Adipose tissue (tissue), 3 donors: Measurements from ENCODE around the gene KIF15. TPM values are rescaled to one million over a fixed set of nuclear protein-coding genes. Genes with fewer than 3 reads are reported as not detected.
"Not testable (repeated sequence)": the region's sequence is repeated elsewhere in the genome, so short reads cannot be mapped to it uniquely, and the experiment has no call there.

Experiments
- H3K27ac ChIP-seq: one replicate; pipeline ENCODE4 v1.5.1; 2013; ENCODE audit warnings: low read depth, low read length
- WGBS, 3 donors: extraction: QIAGEN DNeasy Blood & Tissue Kit; methylation state at CpG; one replicate each; pipeline ENCODE4 v1.1.7; 2013; 5-methylcytosine and 5-hydroxymethylcytosine counted together
- polyA plus RNA-seq, 3 donors: library from polyadenylated mRNA; stranded (reverse); fragments of 200-250 nt; gene quantifications; one replicate each; pipeline ENCODE4 v1.2.3, GENCODE V29; 2013
- donor health status: healthy with polysubstance abuse.
- donor health status: Bipolar disorder and iron deficiency.
- donor health status: healthy.

Gene KIF15
- polyA plus RNA-seq, 3 donors: 0.16 to 0.67 (median 0.24) TPM

GRCh38 chr3:44816334-44816733 is 54.7 kb downstream of the KIF15 start:
- not testable (repeated sequence) for H3K27ac ChIP-seq
- WGBS, 3 donors: 98 to 100% (median 100%) methylated on average over 2 of the region's 2 CpGs

- not testable (repeated sequence) for H3K27ac ChIP-seq
- 96 to 98% (median 97%) methylated on average over 21 to 34 of the region's 34 CpGs for WGBS, 3 donors
These were observed 59.6 kb downstream of the KIF15 start for GRCh38 chr3:44821206-44821605.

DNA sequence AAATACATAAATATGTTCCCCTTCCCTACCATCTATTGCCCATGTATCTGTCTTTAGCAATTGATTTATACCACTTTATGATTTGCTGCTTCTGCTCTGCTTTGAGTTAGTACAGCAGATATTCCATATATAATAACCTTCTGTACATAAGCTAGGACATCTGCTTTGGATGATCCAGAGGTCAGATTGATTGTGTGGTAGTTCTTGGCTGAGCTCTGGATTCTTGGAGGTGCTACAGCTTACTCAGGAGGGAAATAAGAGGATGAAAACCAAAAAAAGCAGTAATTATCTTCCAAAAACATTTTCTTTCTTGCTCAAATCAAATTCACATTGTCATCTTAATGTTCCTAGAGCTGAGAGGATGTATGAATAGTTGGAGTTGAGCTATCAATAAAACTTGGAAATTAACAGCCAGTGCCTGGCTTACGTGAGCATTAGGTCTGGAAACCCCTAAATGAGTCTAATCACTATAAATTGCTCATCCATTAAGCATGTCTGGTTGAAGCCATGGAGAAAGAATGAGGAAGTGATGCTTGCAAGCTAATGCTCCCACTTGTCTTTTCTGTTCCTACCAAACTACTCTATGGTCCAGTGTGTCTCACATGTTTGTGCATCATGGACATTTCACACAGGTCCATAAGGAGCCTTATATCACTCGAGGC is 63.8 kb downstream of the KIF15 start:
- H3K27ac ChIP-seq: no peak overlapping the region
- 76 to 92% (median 84%) methylated on average over 2 of the region's 2 CpGs for WGBS, 3 donors

DNA sequence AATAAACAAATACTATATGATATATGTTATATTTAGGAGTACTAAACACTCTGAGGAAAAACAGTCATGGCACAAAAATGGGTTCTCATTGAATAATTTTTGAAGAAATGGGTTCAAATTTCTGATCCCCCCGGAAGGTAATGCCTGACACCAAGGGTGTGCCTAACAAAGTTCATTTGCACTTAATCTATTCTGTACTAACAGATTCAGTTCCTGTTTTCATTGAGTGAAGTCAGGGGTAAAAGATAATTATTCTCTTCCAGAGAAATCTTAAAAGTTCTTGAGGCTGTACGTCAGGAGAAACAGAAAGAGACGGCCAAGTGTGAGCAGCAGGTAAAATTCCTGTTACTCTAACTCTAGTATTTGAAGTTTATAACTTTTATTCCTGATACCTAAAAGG is 65.6 kb downstream of the KIF15 start:
- WGBS, 3 donors: 94 to 95% (median 95%) methylated on average over 3 of the region's 3 CpGs
- no peak overlapping the region for H3K27ac ChIP-seq

DNA sequence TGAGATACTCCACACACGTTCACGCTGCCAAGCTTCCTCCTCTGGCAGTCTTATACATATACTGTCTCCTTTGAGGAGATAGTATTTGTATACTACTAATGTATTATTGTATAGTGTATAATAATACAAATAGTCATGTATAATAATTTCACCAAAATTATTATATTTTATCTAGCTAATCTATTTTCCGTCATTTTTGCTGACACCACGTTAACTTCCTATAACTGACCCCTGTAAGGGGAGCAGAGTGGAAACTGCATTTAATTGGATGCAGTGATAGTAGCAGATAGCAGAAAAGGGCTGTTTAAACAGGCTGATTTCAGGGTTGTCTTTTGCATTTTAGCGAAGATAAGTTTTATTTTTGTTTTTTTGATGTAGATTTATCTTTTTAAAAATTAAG is 69.6 kb downstream of the KIF15 start:
- 87 to 96% (median 96%) methylated on average over 5 of the region's 5 CpGs for WGBS, 3 donors
- no peak overlapping the region for H3K27ac ChIP-seq

DNA sequence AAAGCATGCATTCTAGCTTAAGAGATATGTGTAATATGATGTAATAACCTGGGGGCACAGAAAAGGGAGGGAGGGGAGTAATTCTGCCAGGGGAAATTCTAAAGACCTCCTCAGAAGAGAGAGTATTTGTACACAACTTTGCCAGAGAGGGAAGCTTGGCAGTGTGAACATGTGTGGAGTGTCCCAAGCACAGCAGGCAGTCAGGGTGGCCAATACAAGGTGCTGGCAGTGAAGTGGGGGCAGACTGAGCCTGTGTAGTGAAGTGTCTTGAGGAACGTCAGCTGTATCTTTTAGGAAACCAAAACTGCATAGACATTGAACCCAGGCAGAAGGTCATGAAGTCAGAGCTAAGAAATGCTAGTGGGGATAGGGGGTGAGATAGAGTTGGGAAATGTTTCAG is 70.4 kb downstream of the KIF15 start:
- H3K27ac ChIP-seq: no peak overlapping the region
- 92 to 96% (median 93%) methylated on average over 1 of the region's 1 CpG for WGBS, 3 donors

DNA sequence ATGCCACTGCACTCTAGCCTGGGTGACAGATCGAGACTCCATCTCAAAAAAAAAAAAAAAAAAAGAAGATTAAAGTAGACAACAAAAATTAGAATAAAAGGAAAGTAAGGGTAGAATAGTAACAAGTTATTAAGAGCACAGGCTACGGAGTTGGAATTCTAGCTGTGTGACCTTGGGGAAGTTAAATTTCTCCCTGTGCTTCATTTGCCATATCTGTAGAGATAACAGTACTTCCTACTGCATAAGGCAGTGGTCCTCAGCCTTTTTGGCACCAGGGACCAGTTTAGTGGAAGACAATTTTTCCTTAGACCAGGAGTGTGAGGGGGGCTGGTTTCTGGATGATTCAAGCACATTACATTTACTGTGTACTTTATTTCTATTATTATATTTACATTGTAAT is 71.4 kb downstream of the KIF15 start:
- 72 to 100% (median 77%) methylated on average over 2 of the region's 2 CpGs for WGBS, 3 donors

GRCh38 chr3:44833394-44833793 is 71.8 kb downstream of the KIF15 start:
- no peak overlapping the region for H3K27ac ChIP-seq
- WGBS, 3 donors: 55 to 92% (median 89%) methylated on average over 7 of the region's 7 CpGs

More for the DNA sequence above, 71.4 kb downstream of the KIF15 start:
- H3K27ac ChIP-seq: no peak overlapping the region

DNA sequence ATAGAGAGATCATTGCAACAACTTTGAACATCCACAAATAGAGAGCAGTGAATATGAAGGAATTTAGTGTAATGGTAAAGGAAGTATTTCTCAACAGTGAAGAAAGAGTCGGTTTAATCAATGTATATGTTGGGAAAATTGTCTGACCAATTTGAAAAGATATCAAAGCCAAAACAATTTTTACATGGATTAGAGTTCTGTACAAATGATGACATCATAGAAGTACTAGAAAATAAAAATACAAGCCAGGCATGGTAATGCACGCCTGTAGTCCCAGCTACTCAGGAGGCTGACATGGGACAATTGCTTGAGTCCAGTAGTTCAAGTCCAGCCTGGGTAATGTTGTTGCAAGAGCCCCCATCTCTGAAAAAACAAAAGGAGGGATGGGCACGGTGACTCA is 74.1 kb downstream of the KIF15 start:
- H3K27ac ChIP-seq: no peak overlapping the region
- 93 to 99% (median 96%) methylated on average over 3 of the region's 3 CpGs for WGBS, 3 donors

DNA sequence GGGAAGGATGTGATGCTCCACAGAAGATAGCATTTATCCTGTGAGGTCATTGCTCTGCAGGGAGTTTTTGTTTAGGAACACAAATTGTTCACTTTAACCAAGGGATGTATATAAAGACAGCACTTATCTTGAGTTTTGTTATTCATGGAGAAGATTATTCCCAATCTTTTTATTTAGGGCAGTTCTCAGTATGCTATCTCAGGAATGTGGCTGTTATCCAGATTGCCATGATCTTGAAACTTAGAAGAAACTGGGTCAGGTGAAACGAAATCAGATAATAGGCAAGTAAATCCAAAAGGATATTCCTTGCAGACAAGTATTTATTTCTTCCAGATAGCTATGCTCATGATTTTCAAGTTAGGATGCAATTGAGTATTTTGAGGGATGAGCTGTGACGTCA is 80.8 kb downstream of the KIF15 start:
- no peak overlapping the region for H3K27ac ChIP-seq
- WGBS, 3 donors: 86 to 88% (median 87%) methylated on average over 2 of the region's 2 CpGs

DNA sequence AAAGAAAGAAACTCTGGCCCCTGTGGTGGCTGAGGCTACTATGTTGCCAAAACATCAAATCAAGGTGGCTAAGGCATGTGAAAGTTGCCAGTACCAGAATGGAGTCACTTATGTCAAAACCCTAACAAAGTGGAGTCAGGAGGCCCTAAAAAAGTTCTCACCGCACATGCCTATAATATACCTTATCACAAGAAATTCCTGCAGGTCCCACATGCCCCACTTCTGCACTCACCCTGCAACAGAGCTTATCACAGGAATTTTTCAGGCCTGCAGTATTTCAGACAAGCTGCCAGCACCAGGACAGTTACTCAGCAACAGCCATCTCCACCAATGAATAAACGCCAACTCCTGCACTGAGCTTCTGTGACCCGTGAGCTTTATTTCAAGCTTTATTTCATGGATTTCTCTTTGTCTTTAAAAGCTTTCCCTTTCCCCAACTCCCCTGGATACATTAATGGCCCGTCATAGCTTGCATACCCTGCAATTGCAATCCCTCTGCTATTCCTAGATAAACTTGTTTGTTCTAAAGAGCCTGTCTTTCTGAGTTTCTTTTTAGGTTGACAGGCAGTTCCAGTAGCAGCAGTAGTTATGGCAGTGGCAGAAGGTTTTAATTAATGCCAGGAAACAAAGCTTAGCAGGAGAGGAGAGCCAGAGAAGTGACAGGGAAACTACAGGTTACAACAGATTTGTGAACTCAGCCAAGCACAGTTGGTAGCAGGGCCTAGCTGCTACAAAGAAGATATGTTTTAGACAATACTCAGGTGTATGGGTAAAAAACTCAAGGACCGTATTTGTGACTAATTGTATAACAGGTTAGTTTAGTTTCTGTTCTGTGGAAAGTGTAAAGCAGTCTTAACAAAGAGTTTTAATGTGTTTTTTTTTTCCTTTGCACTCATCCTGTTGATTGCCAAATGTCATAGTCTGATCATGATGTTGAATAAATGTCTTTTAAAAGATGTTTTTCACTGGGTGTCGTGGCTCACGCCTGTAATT is 84.2 kb downstream of the KIF15 start:
- WGBS, 3 donors: 40 to 74% (median 69%) methylated on average over 7 of the region's 7 CpGs
- no peak overlapping the region for H3K27ac ChIP-seq

DNA sequence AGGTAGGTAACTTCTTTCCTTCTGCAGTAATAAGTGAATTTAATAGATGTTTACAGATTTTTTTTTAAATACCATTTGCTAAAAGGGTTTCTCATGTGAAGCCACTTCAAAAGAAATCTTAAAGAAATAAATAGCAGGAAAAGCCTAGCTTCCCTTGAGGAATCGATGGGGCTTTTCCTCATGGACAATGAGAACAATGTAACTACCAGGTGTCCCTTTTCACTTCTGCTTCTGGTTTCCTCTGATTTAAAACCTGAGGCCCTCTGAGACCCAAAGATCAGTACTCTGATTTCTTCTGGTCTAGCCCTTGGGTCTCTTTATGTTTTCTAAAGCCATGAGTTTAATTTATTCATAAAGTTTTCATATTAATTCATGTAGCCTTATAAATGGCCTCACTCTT is 87.0 kb downstream of the KIF15 start:
- WGBS, 3 donors: 57 to 84% (median 72%) methylated on average over 1 of the region's 1 CpG
- no peak overlapping the region for H3K27ac ChIP-seq

DNA sequence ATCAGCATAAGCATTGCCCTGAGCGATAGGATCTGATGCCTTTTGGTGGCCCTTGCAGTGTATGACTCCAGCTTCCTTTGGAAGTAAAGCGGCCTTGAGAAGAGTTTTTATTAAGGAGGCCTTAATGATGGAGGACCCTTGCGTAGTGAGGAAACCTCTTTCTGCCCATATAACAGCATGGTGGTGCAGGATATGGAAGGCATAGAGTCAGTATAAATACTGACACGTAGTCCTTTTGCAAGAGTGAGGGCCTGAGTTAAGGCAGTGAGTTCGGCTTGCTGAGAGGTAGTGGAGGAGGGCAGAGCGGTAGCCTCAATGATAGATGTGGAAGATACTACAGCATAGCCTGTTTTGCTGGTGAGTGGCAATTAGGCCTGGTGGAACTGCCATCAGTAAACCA is 95.1 kb downstream of the KIF15 start:
- 98 to 100% (median 99%) methylated on average over 6 of the region's 6 CpGs for WGBS, 3 donors

DNA sequence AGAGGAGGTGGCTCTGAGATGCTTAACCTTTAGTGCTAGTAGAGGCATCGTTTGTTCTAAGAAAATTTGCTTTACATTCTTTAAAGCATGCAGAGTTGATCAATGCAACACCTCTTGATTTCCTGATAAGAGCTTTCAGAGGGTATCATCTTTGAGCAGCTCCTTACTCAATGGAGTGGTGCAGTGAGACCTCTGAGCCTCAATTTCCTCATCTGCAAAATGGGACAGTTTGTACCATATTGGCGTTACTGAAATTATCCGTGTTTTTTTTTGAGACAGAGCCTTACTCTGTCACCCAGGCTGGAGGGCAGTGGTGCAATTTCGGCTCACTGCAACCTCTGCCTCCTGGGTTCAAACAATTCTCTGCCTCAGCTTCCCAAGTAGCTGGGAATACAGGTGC is 98.5 kb downstream of the KIF15 start:
- WGBS, 3 donors: 94 to 97% (median 97%) methylated on average over 4 of the region's 4 CpGs

More for the DNA sequence above, 95.1 kb downstream of the KIF15 start:
- H3K27ac ChIP-seq: not testable (repeated sequence)

GRCh38 chr3:44861412-44862225 is 100.0 kb downstream of the KIF15 start, which contains the start of gene TMEM42:
Gene TMEM42 (plus strand): TSS chr3:44861912. CDS start chr3:44861925, 13 bp downstream.
- H3K27ac ChIP-seq: peak within 1 kb of the TSS; percentile 12
- 1 to 2% (median 2%) methylated on average over 65 to 90 of the region's 91 CpGs for WGBS, 3 donors

More for the DNA sequence above, 98.5 kb downstream of the KIF15 start:
- no peak overlapping the region for H3K27ac ChIP-seq

GRCh38 chr3:44862226-44862637 is 100.6 kb downstream of the KIF15 start:
- peak overlapping the region; percentile 12 for H3K27ac ChIP-seq
- WGBS, 3 donors: 2 to 3% (median 2%) methylated on average over 15 to 25 of the region's 25 CpGs

DNA sequence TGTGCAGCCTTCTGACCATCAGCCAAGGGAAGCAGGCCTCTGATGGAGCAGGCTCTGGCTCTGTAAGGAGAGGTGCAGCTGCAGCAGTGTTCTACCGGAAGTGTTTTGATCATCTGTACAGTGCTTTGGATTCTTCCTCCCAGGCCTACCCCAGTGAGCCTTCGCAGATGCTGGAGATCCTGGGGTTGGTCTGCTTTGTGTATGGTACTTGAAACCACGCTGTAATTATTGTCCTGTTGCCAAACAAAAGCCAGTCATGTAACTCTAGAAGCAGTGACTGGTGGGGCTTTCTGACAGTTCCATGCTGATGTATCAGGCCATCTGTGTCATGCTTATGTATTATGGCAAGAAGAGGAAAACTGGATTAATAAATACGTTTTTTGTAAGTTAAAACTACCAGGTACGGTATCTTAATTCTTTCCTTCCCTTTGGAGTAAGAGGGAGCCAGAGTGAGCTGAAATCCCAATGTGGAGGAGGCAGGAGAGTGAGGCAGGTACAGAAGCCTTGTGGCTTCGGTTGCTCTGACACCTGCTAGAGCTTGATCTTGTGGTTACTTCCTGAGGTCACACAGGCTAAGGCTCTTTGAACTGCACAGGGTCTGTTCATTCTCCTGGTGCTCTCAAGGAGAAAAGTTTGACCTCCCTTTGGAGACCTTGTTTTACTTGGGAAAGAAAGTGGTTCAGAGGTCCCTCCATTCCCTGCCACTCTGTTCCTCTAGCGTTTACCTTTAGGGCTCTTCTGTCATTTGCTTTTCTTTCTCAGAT is 103.9 kb downstream of the KIF15 start:
- H3K27ac ChIP-seq: no peak overlapping the region
- 88 to 90% (median 90%) methylated on average over 7 of the region's 7 CpGs for WGBS, 3 donors
